Sigmoid colon (tissue), 7 donors: ENCODE measurements around the gene WWC2. TPM values are rescaled to one million over a fixed set of nuclear protein-coding genes. Genes with fewer than 3 reads are reported as not detected.

Source experiments
- DNase-seq: peaks from one replicate; pipeline ENCODE4 v3.0.0-alpha.2; 2019
- H3K27ac ChIP-seq, 4 donors: fragments of 200-600 bp; sonication (generic); one replicate each; pipeline ENCODE4 v1.5.1; 2016 to 2019; ENCODE audit warnings: mild to moderate bottlenecking in 1 of 4
- H3K27me3 ChIP-seq, 3 donors: fragments of 200-600 bp; sonication (generic); one replicate each; pipeline ENCODE4 v1.5.1; 2019; ENCODE audit warnings: mild to moderate bottlenecking in 1 of 3
- H3K36me3 ChIP-seq, 4 donors: fragments of 200-600 bp; sonication (generic); one replicate each; pipeline ENCODE4 v1.5.1; 2016 to 2019
- H3K4me1 ChIP-seq, 4 donors: fragments of 200-600 bp; sonication (generic); one replicate each; pipeline ENCODE4 v1.5.1; 2017 to 2019
- H3K4me3 ChIP-seq, 4 donors: fragments of 200-600 bp; sonication (generic); one replicate each; pipeline ENCODE4 v1.5.1; 2017 to 2019; ENCODE audit warnings: mild to moderate bottlenecking in 2 of 4, moderate library complexity in 1 of 4
- H3K9me3 ChIP-seq, 4 donors: fragments of 200-600 bp in 3 of 4; sonication (generic) in 3 of 4; one replicate each; pipeline versions ENCODE4 v1.5.1 to v1.6.1; 2013 to 2019
- CTCF ChIP-seq, 4 experiments: fragments of 450-650 bp in 3 of 4; fragments of 200-600 bp in 1 of 4; IDR thresholded peaks; one replicate each; pipeline ENCODE4 v1.5.1; 2016 to 2019; ENCODE audit warnings: antibody characterized with exemption in 4 of 4, mild to moderate bottlenecking in 3 of 4, moderate library complexity in 2 of 4
- EP300 ChIP-seq, 4 donors: sonication (generic); formaldehyde crosslinking; IDR thresholded peaks; one replicate each; pipeline ENCODE4 v1.6.1; 2017; ENCODE audit warnings: antibody characterized with exemption in 4 of 4
- POLR2A ChIP-seq, 2 donors: fragments of 450-650 bp; IDR thresholded peaks; one replicate each; pipeline ENCODE4 v1.6.1; 2016; ENCODE audit warnings: antibody characterized with exemption in 2 of 2, mild to moderate bottlenecking in 2 of 2, moderate library complexity in 2 of 2
- POLR2AphosphoS5 ChIP-seq, 4 donors: sonication (generic); formaldehyde crosslinking; IDR thresholded peaks; one replicate each; pipeline ENCODE4 v1.6.1; 2017; ENCODE audit warnings: antibody characterized with exemption in 4 of 4
- WGBS, 2 donors: extraction: QIAGEN DNeasy Blood & Tissue Kit; methylation state at CpG; one replicate each; pipeline ENCODE4 v1.1.7; 2013; 5-methylcytosine and 5-hydroxymethylcytosine counted together
- intact Hi-C: fragments of 100-400 bp; cut with DNase I; formaldehyde crosslinking; loops from one replicate; pipeline ENCODE4 v1.15.1; 2023
- polyA plus RNA-seq, 3 donors: library from polyadenylated mRNA; stranded (reverse); fragments of 200-250 nt; gene quantifications; one replicate each; pipeline ENCODE4 v1.2.3, GENCODE V29; 2013
- total RNA-seq, 4 donors: library from RNA; depleted of rRNA; stranded (reverse); fragments of >200 nt; gene quantifications; one replicate each; pipeline ENCODE4 v1.1.0, GENCODE V29; 2016
- donor health status: healthy with polysubstance abuse.
- donor health status: Bipolar disorder and iron deficiency.
- donor health status: healthy.

WWC2 gene
- total and polyA plus RNA-seq, 7 donors = 1.2 to 53.5 (median 27.0) TPM

DNA sequence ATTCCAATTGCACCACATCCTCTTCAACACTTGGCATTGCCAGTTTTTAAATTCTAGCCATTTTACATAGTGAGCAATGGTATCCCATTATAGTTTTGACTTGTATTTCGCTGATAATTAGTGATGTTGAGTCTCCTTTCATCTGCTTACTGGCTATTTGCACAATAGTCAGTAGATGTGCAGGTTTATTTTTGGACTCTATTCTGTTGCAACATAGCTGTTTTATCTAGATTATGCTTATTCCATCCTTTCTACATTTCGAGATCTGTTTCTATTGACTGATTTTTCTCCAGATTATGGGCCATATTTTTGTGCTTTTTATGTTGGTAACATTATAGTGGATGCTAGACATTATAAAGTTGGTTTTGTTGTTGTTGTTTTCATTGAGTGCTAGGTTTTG lies 106.1 kb downstream of the WWC2 start:
- 40 to 44% methylated on average over 2 of the region's 2 CpGs for WGBS, 2 donors
- no peak for TF ChIP-seq CTCF (IDR thresholded peaks at IDR 0.05)
- TF ChIP-seq EP300 (IDR thresholded peaks at IDR 0.05) = no peak
- TF ChIP-seq POLR2A (IDR thresholded peaks at IDR 0.05) = no peak
- no peak for TF ChIP-seq POLR2AphosphoS5 (IDR thresholded peaks at IDR 0.05)

DNA sequence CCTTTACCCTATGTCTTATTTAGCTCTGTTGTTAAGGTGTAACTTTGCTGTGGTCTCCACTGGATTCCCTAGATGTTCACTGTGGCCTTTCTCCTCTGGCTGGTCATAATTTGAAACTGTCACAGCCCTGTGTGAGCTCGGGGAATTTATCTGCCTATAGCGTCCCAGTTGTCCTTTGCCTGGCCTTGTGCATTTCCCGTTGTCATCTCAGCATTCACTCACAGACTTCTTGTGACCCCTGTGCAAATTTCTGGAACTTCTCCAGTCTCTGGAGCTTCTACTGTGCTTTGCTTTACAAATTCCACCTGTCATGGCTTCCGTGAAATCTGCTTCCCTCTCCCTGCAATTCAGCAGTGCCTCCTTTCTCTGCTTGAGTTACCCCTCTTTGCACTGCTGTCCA lies 106.7 kb downstream of the WWC2 start:
- TF ChIP-seq CTCF (IDR thresholded peaks at IDR 0.05) = no peak
- TF ChIP-seq POLR2AphosphoS5 (IDR thresholded peaks at IDR 0.05) = no peak
- TF ChIP-seq EP300 (IDR thresholded peaks at IDR 0.05) = no peak
- no peak for TF ChIP-seq POLR2A (IDR thresholded peaks at IDR 0.05)
- Histone ChIP-seq H3K9me3 (no peaks in the 10 kb centered on the region), H3K4me1 (peaks cover 0 to 3% (median under 1%) of the 10 kb centered on the region in 4 donors), H3K4me3 (no peak overlapping the region), H3K27me3 (no peaks in the 10 kb centered on the region), H3K36me3 (peaks cover 0 to 12% (median under 1%) of the 10 kb centered on the region in 4 donors), H3K27ac (no peak overlapping the region)
- no peak for DNase-seq
- WGBS, 2 donors = 84 to 89% methylated on average over 4 of the region's 4 CpGs
- intact Hi-C loops = no loop called here

More for the DNA sequence above, 106.1 kb downstream of the WWC2 start:
- Histone ChIP-seq H3K36me3 (peaks cover 0 to 12% (median 0%) of the 10 kb centered on the region in 4 donors), H3K9me3 (no peaks in the 10 kb centered on the region), H3K4me3 (no peak overlapping the region), H3K27me3 (no peaks in the 10 kb centered on the region), H3K27ac (no peak overlapping the region), H3K4me1 (peaks cover 0 to 6% (median 1%) of the 10 kb centered on the region in 4 donors)
- intact Hi-C loops = no loop called here
- no peak for DNase-seq

GRCh38 chr4:183211533-183211932 lies 112.5 kb downstream of the WWC2 start:
- DNase-seq = no peak
- 94 to 95% methylated on average over 8 of the region's 8 CpGs for WGBS, 2 donors
- intact Hi-C loops = no loop called here
- H3K27ac ChIP-seq = no peak overlapping the region
- peaks cover 0 to 12% (median 2%) of the 10 kb centered on the region in 4 donors for H3K36me3 ChIP-seq
- no peaks in the 10 kb centered on the region for H3K27me3 ChIP-seq
- no peaks in the 10 kb centered on the region for H3K9me3 ChIP-seq
- H3K4me3 ChIP-seq = no peak overlapping the region
- H3K4me1 ChIP-seq = no peaks in the 10 kb centered on the region
- TF ChIP-seq POLR2AphosphoS5 (IDR thresholded peaks at IDR 0.05) (no peak), POLR2A (IDR thresholded peaks at IDR 0.05) (no peak), CTCF (IDR thresholded peaks at IDR 0.05) (no peak), EP300 (IDR thresholded peaks at IDR 0.05) (no peak)

- no peak for TF ChIP-seq POLR2A (IDR thresholded peaks at IDR 0.05)
- no peak for TF ChIP-seq CTCF (IDR thresholded peaks at IDR 0.05)
- no peak for TF ChIP-seq EP300 (IDR thresholded peaks at IDR 0.05)
- no peak for TF ChIP-seq POLR2AphosphoS5 (IDR thresholded peaks at IDR 0.05)
- Histone ChIP-seq H3K4me3 (no peak overlapping the region), H3K27ac (no peak overlapping the region), H3K36me3 (peaks cover 0 to 4% (median 2%) of the 10 kb centered on the region in 4 donors), H3K27me3 (no peaks in the 10 kb centered on the region), H3K9me3 (no peaks in the 10 kb centered on the region), H3K4me1 (no peaks in the 10 kb centered on the region)
- intact Hi-C loops = no loop called here
- 75 to 76% methylated on average over 2 of the region's 2 CpGs for whole genome bisulfite sequencing, 2 donors
- DNase-seq = no peak
These were observed 114.9 kb downstream of the WWC2 start for GRCh38 chr4:183213996-183214395.

- 94 to 95% methylated on average over 4 of the region's 4 CpGs for WGBS, 2 donors
- intact Hi-C loops = no loop called here
These were observed 115.9 kb downstream of the WWC2 start for GRCh38 chr4:183214912-183215488.

More at GRCh38 chr4:183214912-183215488, 115.9 kb downstream of the WWC2 start:
- no peaks in the 10 kb centered on the region for H3K9me3 ChIP-seq
- H3K27me3 ChIP-seq = no peaks in the 10 kb centered on the region
- H3K4me3 ChIP-seq = no peak overlapping the region
- no peak for DNase-seq
- no peak overlapping the region for H3K27ac ChIP-seq
- TF ChIP-seq EP300 (IDR thresholded peaks at IDR 0.05) (no peak), POLR2AphosphoS5 (IDR thresholded peaks at IDR 0.05) (no peak), POLR2A (IDR thresholded peaks at IDR 0.05) (no peak), CTCF (IDR thresholded peaks at IDR 0.05) (no peak)
- H3K4me1 ChIP-seq = peaks cover 0 to 7% (median 3%) of the 10 kb centered on the region in 4 donors
- peaks cover 0 to 4% (median 0%) of the 10 kb centered on the region in 4 donors for H3K36me3 ChIP-seq
